Upper lobe of right lung (tissue), 1 donor: Measurements from ENCODE around the gene ZSCAN5C. TPM values are rescaled to one million over a fixed set of nuclear protein-coding genes. Genes with fewer than 3 reads are reported as not detected.
"Not testable (repeated sequence)": the region's sequence is repeated elsewhere in the genome, so short reads cannot be mapped to it uniquely, and the experiment has no call there.

ENCODE experiments used
- ATAC-seq: fragments of 200-7000 bp; cut with Tn5 transposase; one replicate; pipeline ENCODE4 v1.9.1; 2020; ENCODE audit warnings: mild to moderate bottlenecking, moderate library complexity
- DNase-seq: peaks from one replicate; pipeline ENCODE4 v3.0.0-alpha.2; 2020
- H3K27ac ChIP-seq: fragments of 200-600 bp; one replicate; pipeline ENCODE4 v1.8.0; 2022
- H3K27me3 ChIP-seq: fragments of 200-600 bp; one replicate; pipeline ENCODE4 v1.8.0; 2022; ENCODE audit warnings: mild to moderate bottlenecking
- H3K36me3 ChIP-seq: fragments of 200-600 bp; one replicate; pipeline ENCODE4 v1.8.0; 2022
- H3K4me1 ChIP-seq: fragments of 200-600 bp; one replicate; pipeline ENCODE4 v1.8.0; 2022
- H3K4me3 ChIP-seq: fragments of 200-600 bp; one replicate; pipeline ENCODE4 v1.8.0; 2022; ENCODE audit warnings: mild to moderate bottlenecking
- H3K9me3 ChIP-seq: fragments of 200-600 bp; one replicate; pipeline ENCODE4 v1.8.0; 2022
- intact Hi-C: fragments of 100-400 bp; cut with DNase I; formaldehyde crosslinking; loops from one replicate; pipeline ENCODE4 v1.11.0; 2022
- total RNA-seq: library from RNA; stranded (reverse); fragmentation: NEBNext Ultra II Directional; extraction: Animal tissue kit (Norgen Biotek cat#: 25700); gene quantifications from one replicate; pipeline ENCODE4 v1.2.1, GENCODE V29; 2021
- TF ChIP-seq, protein P1 (sequence below): fragments of 200-600 bp; IDR thresholded peaks from one replicate; pipeline ENCODE4 v1.8.0; 2022; ENCODE audit warnings: antibody characterized with exemption
- donor health status: DM: no; HTN: yes; CAD: no; lungs with severe emphysema.

ZSCAN5C gene
- total RNA-seq, 1 donor from 2014 or later = not detected

DNA sequence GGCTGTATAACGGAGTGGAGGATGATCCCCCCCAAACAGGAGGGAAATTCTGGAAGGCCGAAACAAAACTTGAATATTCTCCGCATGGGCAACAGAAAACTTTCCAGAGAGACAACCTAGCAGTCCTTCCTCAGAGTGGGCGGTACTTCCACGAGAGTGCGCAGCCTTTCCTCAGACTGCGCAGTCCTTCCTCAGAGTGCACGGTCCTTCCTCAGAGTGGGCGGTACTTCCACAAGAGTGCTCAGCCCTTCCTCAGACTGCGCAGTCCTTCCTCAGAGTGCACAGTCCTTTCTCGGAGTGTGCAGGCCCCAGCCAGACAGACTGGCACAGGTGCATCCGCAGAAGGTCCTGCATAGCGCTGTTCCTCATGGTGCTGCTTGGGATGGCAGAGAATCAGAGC is 39.0 kb upstream of the ZSCAN5C start:
- H3K27ac ChIP-seq = no peak overlapping the region
- intact Hi-C loops = loop anchor here (10.0 kb wide), 1 partner anchor 48 kb away; no protein-coding TSS in a partner anchor
- peaks cover 17% of the 10 kb centered on the region for H3K36me3 ChIP-seq
- DNase-seq = no peak
- no peaks in the 10 kb centered on the region for H3K27me3 ChIP-seq
- no peaks in the 10 kb centered on the region for H3K9me3 ChIP-seq
- no peak for ATAC-seq
- no peaks in the 10 kb centered on the region for H3K4me1 ChIP-seq
- TF ChIP-seq, protein P1, sequence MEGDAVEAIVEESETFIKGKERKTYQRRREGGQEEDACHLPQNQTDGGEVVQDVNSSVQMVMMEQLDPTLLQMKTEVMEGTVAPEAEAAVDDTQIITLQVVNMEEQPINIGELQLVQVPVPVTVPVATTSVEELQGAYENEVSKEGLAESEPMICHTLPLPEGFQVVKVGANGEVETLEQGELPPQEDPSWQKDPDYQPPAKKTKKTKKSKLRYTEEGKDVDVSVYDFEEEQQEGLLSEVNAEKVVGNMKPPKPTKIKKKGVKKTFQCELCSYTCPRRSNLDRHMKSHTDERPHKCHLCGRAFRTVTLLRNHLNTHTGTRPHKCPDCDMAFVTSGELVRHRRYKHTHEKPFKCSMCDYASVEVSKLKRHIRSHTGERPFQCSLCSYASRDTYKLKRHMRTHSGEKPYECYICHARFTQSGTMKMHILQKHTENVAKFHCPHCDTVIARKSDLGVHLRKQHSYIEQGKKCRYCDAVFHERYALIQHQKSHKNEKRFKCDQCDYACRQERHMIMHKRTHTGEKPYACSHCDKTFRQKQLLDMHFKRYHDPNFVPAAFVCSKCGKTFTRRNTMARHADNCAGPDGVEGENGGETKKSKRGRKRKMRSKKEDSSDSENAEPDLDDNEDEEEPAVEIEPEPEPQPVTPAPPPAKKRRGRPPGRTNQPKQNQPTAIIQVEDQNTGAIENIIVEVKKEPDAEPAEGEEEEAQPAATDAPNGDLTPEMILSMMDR = no peak
- no peak overlapping the region for H3K4me3 ChIP-seq

DNA sequence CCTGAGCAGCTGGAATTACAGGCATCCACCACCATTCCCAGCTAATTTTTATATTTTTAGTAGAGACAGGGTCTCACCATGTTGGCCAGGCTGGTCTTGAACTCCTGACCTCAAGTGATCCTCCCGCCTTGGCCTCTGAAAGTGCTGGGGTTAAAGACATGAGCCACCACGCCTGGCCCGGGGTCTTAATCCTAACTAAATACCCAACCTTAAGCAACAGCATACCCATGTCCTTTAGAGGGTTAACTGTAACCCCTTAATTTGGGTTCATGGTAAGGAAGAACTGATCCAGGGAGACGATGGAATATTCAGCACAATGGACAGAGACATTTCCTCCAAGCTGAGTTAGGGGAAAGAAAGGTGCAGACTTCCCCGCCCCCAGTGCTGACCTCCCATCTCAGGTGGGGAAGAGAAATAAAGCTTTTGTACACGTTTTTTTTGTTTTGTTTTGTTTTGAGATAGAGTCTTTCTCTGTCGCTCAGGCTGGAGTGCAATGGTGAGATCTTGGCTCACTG is 35.0 kb upstream of the ZSCAN5C start:
- no peak overlapping the region for H3K4me3 ChIP-seq
- no peaks in the 10 kb centered on the region for H3K9me3 ChIP-seq
- no peaks in the 10 kb centered on the region for H3K27me3 ChIP-seq
- no peak for DNase-seq
- no peak for ATAC-seq
- H3K4me1 ChIP-seq = peaks cover 6% of the 10 kb centered on the region
- H3K27ac ChIP-seq = no peak overlapping the region
- TF ChIP-seq, protein P1 = no peak
- intact Hi-C loops = loop anchor here (10.0 kb wide), 1 partner anchor 52 kb away; no protein-coding TSS in a partner anchor
- H3K36me3 ChIP-seq = no peaks in the 10 kb centered on the region

DNA sequence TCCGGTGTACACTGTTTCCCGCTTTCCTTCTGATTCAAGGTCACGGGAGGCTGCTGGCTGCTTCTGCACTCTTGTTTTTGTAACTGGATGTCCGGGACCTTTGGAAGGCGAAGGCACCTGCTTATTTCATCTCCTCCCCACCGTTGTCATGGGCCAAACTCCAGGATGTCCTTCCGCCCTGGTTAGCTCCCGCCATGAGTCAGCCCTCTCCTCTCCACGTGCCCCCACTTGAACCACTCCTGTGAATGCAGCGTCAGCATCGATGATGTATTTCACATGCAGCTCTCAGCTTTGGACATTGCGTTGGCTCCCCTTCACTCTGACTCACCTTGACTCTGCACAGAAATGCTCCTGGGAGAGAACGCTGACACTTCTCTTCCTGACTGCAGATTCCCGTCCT is 31.8 kb upstream of the ZSCAN5C start:
- Histone ChIP-seq H3K27ac (no peak overlapping the region), H3K36me3 (no peaks in the 10 kb centered on the region), H3K4me1 (peaks cover 6% of the 10 kb centered on the region), H3K4me3 (no peak overlapping the region), H3K9me3 (no peaks in the 10 kb centered on the region), H3K27me3 (peaks cover 9% of the 10 kb centered on the region)
- TF ChIP-seq, protein P1 = no peak
- ATAC-seq = peak; percentile 86
- intact Hi-C loops = loop anchor here (5.0 kb wide), 1 partner anchor 93 kb away; no protein-coding TSS in a partner anchor
- DNase-seq = peak; percentile 89

- no peak overlapping the region for H3K4me3 ChIP-seq
- intact Hi-C loops = loop anchor here (5.0 kb wide), 1 partner anchor 97 kb away; no protein-coding TSS in a partner anchor
- no peak overlapping the region for H3K27ac ChIP-seq
- H3K36me3 ChIP-seq = no peaks in the 10 kb centered on the region
- TF ChIP-seq, protein P1 = no peak
- ATAC-seq (no peak), DNase-seq (no peak)
- H3K4me1 ChIP-seq = peaks cover 6% of the 10 kb centered on the region
- no peaks in the 10 kb centered on the region for H3K9me3 ChIP-seq
- peaks cover 12% of the 10 kb centered on the region for H3K27me3 ChIP-seq
Observed at GRCh38 chr19:56174086-56174485, 28.0 kb upstream of the ZSCAN5C start.

DNA sequence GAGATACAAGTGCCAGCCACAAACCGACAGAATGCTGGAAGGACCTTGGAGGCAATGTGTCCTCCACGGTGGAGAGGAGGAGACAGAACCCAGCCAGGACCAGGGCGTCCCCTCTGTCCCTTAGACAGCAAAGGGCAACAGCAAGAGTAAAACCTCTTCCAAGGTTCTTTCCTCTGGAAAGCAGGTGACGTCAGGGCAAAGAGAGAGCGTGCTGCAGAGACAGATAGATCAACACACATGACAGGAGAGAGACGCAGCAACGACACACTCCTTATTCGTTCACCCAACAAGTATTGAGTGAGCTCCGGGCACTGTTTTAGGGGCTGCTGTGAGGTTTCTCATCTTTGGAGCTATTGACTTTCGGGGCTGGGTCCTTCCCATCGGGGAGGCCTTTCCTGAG is 27.5 kb upstream of the ZSCAN5C start:
- peaks cover 12% of the 10 kb centered on the region for H3K27me3 ChIP-seq
- H3K4me1 ChIP-seq = peaks cover 6% of the 10 kb centered on the region
- ATAC-seq = no peak
- no peak overlapping the region for H3K4me3 ChIP-seq
- intact Hi-C loops = loop anchor here (5.0 kb wide), 1 partner anchor 97 kb away; no protein-coding TSS in a partner anchor
- no peak overlapping the region for H3K27ac ChIP-seq
- TF ChIP-seq, protein P1 = no peak
- H3K36me3 ChIP-seq = no peaks in the 10 kb centered on the region
- no peaks in the 10 kb centered on the region for H3K9me3 ChIP-seq
- DNase-seq = no peak

- DNase-seq, H3K9me3 ChIP-seq, H3K27ac ChIP-seq, H3K36me3 ChIP-seq, H3K4me3 ChIP-seq, intact Hi-C loops, H3K4me1 ChIP-seq, ATAC-seq: not testable (repeated sequence)
- peaks cover 12% of the 10 kb centered on the region for H3K27me3 ChIP-seq
Observed at GRCh38 chr19:56175861-56176307, 26.2 kb upstream of the ZSCAN5C start, which contains the start of gene GALP. Gene GALP, plus strand, starts transcription at chr19:56176008. Its CDS starts 1,101 bp downstream, at chr19:56177109.

DNA sequence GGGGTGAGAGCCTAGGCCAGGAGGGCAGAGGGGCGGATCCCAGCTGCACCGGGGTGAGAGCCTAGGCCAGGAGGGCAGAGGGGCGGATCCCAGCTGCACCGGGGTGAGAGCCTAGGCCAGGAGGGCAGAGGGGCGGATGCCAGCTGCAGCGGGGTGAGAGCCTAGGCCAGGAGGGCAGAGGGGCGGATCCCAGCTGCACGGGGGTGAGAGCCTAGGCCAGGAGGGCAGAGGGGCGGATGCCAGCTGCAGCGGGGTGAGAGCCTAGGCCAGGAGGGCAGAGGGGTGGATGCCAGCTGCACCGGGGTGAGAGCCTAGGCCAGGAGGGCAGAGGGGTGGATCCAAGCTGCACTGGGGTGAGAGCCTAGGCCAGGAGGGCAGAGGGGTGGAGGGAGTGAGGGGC is 25.8 kb upstream of the ZSCAN5C start:
- H3K27ac ChIP-seq, ATAC-seq, H3K4me1 ChIP-seq, H3K36me3 ChIP-seq, H3K9me3 ChIP-seq, H3K4me3 ChIP-seq, DNase-seq, intact Hi-C loops: not testable (repeated sequence)
- H3K27me3 ChIP-seq = peaks cover 12% of the 10 kb centered on the region
